Activated T-helper 17 cell treated with anti-CD3 and anti-CD28 coated beads, Interleukin-2, amount 50 U/mL, for 72 hours (primary cell): ENCODE results near the gene CAMK1D. TPM values are rescaled to one million over a fixed set of nuclear protein-coding genes. Genes with fewer than 3 reads are reported as not detected.

Source experiments
- ATAC-seq: fragments of 150-1000 bp; cut with Tn5 transposase; replicated peaks from 2 replicates; pipeline ENCODE4 v1.10.0; 2021; ENCODE audit warnings: mild to moderate bottlenecking, moderate library complexity
- H3K27ac Mint-ChIP-seq: one replicate; pipeline ENCODE4 v1.8.0; 2022; ENCODE audit warnings: mixed read lengths
- H3K27me3 Mint-ChIP-seq: one replicate; pipeline ENCODE4 v1.8.0; 2022; ENCODE audit warnings: mixed read lengths
- H3K36me3 Mint-ChIP-seq: one replicate; pipeline ENCODE4 v1.8.0; 2022; ENCODE audit warnings: low read depth, mild to moderate bottlenecking, mixed read lengths
- H3K4me1 Mint-ChIP-seq: one replicate; pipeline ENCODE4 v1.8.0; 2022; ENCODE audit warnings: mixed read lengths
- H3K4me3 Mint-ChIP-seq: one replicate; pipeline ENCODE4 v1.8.0; 2022; ENCODE audit warnings: mild to moderate bottlenecking, mixed read lengths
- H3K9me3 Mint-ChIP-seq: one replicate; pipeline ENCODE4 v1.8.0; 2022; ENCODE audit warnings: mixed read lengths
- total RNA-seq, 2 donors: library from RNA; stranded (reverse); gene quantifications; one replicate each; pipeline ENCODE4 v1.2.3, GENCODE V29; 2022

CAMK1D gene
- total RNA-seq, 2 donors from 2014 or later, result 10.9 to 20.7 TPM

GRCh38 chr10:12393831-12394230 lies 44.5 kb downstream of the CAMK1D start:
- H3K4me1 Mint-ChIP-seq, result peaks cover 11% of the 10 kb centered on the region
- no peak overlapping the region for H3K4me3 Mint-ChIP-seq
- no peak for ATAC-seq
- no peaks in the 10 kb centered on the region for H3K36me3 Mint-ChIP-seq
- no peaks in the 10 kb centered on the region for H3K27me3 Mint-ChIP-seq
- H3K9me3 Mint-ChIP-seq, result no peaks in the 10 kb centered on the region
- H3K27ac Mint-ChIP-seq, result no peak overlapping the region

GRCh38 chr10:12394241-12395033 lies 45.1 kb downstream of the CAMK1D start:
- Mint-ChIP-seq H3K27ac (peak overlapping the region; percentile 44), H3K9me3 (no peaks in the 10 kb centered on the region), H3K27me3 (no peaks in the 10 kb centered on the region), H3K36me3 (no peaks in the 10 kb centered on the region), H3K4me1 (peaks cover 11% of the 10 kb centered on the region), H3K4me3 (no peak overlapping the region)
- peak; percentile 56 for ATAC-seq

GRCh38 chr10:12396093-12396492 lies 46.7 kb downstream of the CAMK1D start:
- H3K27ac Mint-ChIP-seq, result peak overlapping the region; percentile 65
- no peaks in the 10 kb centered on the region for H3K36me3 Mint-ChIP-seq
- H3K9me3 Mint-ChIP-seq, result no peaks in the 10 kb centered on the region
- H3K4me1 Mint-ChIP-seq, result peaks cover 11% of the 10 kb centered on the region
- no peak overlapping the region for H3K4me3 Mint-ChIP-seq
- H3K27me3 Mint-ChIP-seq, result no peaks in the 10 kb centered on the region
- no peak for ATAC-seq

- ATAC-seq, result no peak
- H3K27ac Mint-ChIP-seq, result peak overlapping the region; percentile 65
- peaks cover 11% of the 10 kb centered on the region for H3K4me1 Mint-ChIP-seq
- no peaks in the 10 kb centered on the region for H3K27me3 Mint-ChIP-seq
- H3K36me3 Mint-ChIP-seq, result no peaks in the 10 kb centered on the region
- no peak overlapping the region for H3K4me3 Mint-ChIP-seq
- no peaks in the 10 kb centered on the region for H3K9me3 Mint-ChIP-seq
Observed at GRCh38 chr10:12396567-12396966, 47.2 kb downstream of the CAMK1D start.

GRCh38 chr10:12397147-12397896 lies 48.0 kb downstream of the CAMK1D start:
- peaks cover 12% of the 10 kb centered on the region for H3K4me1 Mint-ChIP-seq
- H3K27ac Mint-ChIP-seq, result no peak overlapping the region
- H3K4me3 Mint-ChIP-seq, result no peak overlapping the region
- no peaks in the 10 kb centered on the region for H3K36me3 Mint-ChIP-seq
- H3K9me3 Mint-ChIP-seq, result no peaks in the 10 kb centered on the region
- no peaks in the 10 kb centered on the region for H3K27me3 Mint-ChIP-seq
- no peak for ATAC-seq

- H3K27me3 Mint-ChIP-seq, result no peaks in the 10 kb centered on the region
- peaks cover 16% of the 10 kb centered on the region for H3K4me1 Mint-ChIP-seq
- no peaks in the 10 kb centered on the region for H3K9me3 Mint-ChIP-seq
- H3K36me3 Mint-ChIP-seq, result no peaks in the 10 kb centered on the region
- no peak for ATAC-seq
- no peak overlapping the region for H3K4me3 Mint-ChIP-seq
- no peak overlapping the region for H3K27ac Mint-ChIP-seq
Observed at GRCh38 chr10:12397941-12398340, 48.6 kb downstream of the CAMK1D start.

- no peaks in the 10 kb centered on the region for H3K9me3 Mint-ChIP-seq
Observed at GRCh38 chr10:12400266-12400931, 51.1 kb downstream of the CAMK1D start.

GRCh38 chr10:12401466-12401865 lies 52.1 kb downstream of the CAMK1D start:
- Mint-ChIP-seq H3K9me3 (no peaks in the 10 kb centered on the region), H3K27me3 (no peaks in the 10 kb centered on the region), H3K27ac (no peak overlapping the region), H3K4me1 (peaks cover 18% of the 10 kb centered on the region), H3K36me3 (peaks cover 5% of the 10 kb centered on the region), H3K4me3 (no peak overlapping the region)
- no peak for ATAC-seq

More at GRCh38 chr10:12400266-12400931, 51.1 kb downstream of the CAMK1D start:
- Mint-ChIP-seq H3K4me1 (peaks cover 19% of the 10 kb centered on the region), H3K4me3 (no peak overlapping the region), H3K27ac (no peak overlapping the region), H3K27me3 (no peaks in the 10 kb centered on the region), H3K36me3 (peaks cover 5% of the 10 kb centered on the region)
- no peak for ATAC-seq

- no peak overlapping the region for H3K4me3 Mint-ChIP-seq
- H3K27me3 Mint-ChIP-seq, result no peaks in the 10 kb centered on the region
- H3K27ac Mint-ChIP-seq, result no peak overlapping the region
- peaks cover 13% of the 10 kb centered on the region for H3K36me3 Mint-ChIP-seq
- ATAC-seq, result no peak
- H3K4me1 Mint-ChIP-seq, result peaks cover 19% of the 10 kb centered on the region
- no peaks in the 10 kb centered on the region for H3K9me3 Mint-ChIP-seq
Observed at GRCh38 chr10:12403119-12403518, 53.8 kb downstream of the CAMK1D start.

- Mint-ChIP-seq H3K4me3 (no peak overlapping the region), H3K9me3 (no peaks in the 10 kb centered on the region), H3K27ac (peak overlapping the region; percentile 18), H3K27me3 (no peaks in the 10 kb centered on the region), H3K36me3 (peaks cover 13% of the 10 kb centered on the region), H3K4me1 (peaks cover 19% of the 10 kb centered on the region)
- ATAC-seq, result no peak
Observed at GRCh38 chr10:12405342-12406320, 56.3 kb downstream of the CAMK1D start.

- Mint-ChIP-seq H3K4me1 (peaks cover 19% of the 10 kb centered on the region), H3K27ac (peak overlapping the region; percentile 8), H3K4me3 (no peak overlapping the region), H3K36me3 (peaks cover 13% of the 10 kb centered on the region), H3K27me3 (no peaks in the 10 kb centered on the region), H3K9me3 (no peaks in the 10 kb centered on the region)
- no peak for ATAC-seq
Observed at GRCh38 chr10:12406764-12407400, 57.5 kb downstream of the CAMK1D start.

GRCh38 chr10:12408472-12408871 lies 59.1 kb downstream of the CAMK1D start:
- no peak for ATAC-seq
- Mint-ChIP-seq H3K4me1 (peaks cover 19% of the 10 kb centered on the region), H3K4me3 (no peak overlapping the region), H3K27ac (no peak overlapping the region), H3K36me3 (peaks cover 13% of the 10 kb centered on the region), H3K27me3 (no peaks in the 10 kb centered on the region), H3K9me3 (peaks cover 4% of the 10 kb centered on the region)

- H3K9me3 Mint-ChIP-seq, result peaks cover 5% of the 10 kb centered on the region
- no peak overlapping the region for H3K27ac Mint-ChIP-seq
- no peaks in the 10 kb centered on the region for H3K27me3 Mint-ChIP-seq
- H3K36me3 Mint-ChIP-seq, result peaks cover 13% of the 10 kb centered on the region
- ATAC-seq, result no peak
- peaks cover 21% of the 10 kb centered on the region for H3K4me1 Mint-ChIP-seq
- H3K4me3 Mint-ChIP-seq, result no peak overlapping the region
Observed at GRCh38 chr10:12409161-12409560, 59.8 kb downstream of the CAMK1D start.
